Measurements from ENCODE around the gene FAM163B.
"Not testable (repeated sequence)": the region's sequence is repeated elsewhere in the genome, so short reads cannot be mapped to it uniquely, and the experiment has no call there.

FAM163B gene

DNA sequence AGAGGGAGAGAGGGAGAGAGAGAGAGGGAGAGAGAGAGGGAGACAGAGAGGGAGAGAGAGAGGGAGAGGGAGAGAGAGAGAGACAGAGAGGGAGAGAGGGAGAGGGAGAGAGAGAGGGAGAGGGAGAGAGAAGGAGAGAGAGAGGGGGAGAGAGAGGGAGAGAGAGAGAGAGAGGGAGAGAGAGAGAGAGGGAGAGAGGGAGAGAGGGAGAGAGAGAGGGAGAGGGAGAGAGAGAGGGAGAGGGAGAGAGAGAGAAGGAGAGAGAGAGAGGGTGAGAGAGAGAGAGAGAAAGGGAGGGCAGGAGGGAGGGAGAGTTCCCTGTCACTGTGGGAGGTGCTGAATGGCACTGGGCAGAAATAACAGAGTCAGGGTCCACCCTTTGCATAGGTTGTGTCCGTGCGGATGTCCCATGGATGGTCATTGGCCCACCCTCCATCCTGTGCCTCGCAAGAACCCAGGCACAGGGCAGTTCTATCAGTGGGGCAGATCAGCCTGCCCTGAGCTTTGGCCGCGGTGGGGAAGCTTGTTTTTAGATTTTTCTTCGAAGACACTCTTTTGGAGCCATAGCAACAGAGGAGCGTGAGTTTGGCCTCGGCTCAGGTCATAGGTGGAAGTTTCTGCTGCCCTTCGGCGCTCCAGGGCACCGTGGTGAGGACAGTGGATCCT is 44.6 kb downstream of the FAM163B start:
- no peak for DNase-seq

DNA sequence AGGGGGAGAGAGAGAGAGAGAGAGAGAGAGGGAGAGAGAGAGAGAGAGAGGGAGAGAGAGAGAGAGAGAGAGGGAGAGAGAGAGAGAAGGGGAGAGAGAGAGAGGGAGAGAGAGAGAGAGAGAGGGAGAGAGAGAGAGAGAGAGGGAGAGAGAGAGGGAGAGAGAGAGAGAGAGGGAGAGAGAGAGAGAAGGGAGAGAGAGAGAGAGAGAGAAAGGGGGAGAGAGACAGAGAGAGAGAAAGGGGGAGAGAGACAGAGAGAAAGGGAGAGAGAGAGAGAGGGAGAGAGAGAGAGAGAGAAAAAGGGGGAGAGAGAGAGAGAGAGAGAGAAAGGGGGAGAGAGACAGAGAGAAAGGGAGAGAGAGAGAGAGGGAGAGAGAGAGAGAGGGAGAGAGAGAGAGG is 45.4 kb downstream of the FAM163B start:
- DNase-seq, result not testable (repeated sequence)

DNA sequence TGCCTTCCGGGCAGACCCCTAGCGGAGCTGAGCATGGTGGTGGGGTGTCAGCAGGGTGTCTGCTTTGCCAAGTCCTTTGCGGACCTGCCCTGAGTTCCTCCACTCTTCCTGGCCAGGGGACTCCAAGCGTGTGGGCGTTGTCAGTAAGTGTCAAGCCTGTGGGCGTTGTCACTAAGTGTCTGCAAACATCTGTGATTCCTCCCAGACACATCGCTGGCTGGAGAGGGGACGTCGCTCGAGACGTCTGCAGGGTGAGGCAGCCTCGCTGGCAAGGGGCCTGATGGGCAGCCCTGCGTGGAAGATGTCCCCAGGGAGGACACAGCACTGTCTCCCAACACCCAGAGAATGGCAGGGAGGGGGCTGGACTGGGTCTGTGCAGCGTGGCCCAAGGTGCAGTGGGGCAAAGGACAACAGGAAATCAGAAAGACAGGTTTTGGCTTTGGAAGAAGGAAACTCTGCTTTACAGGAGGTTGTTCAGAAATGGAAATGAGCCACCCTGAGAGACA is 45.8 kb downstream of the FAM163B start:
- peak; percentile 85 for DNase-seq

- no peak for DNase-seq
Observed at GRCh38 chr9:133562611-133563290, 46.4 kb downstream of the FAM163B start.

GRCh38 chr9:133561976-133562554 is 47.1 kb downstream of the FAM163B start:
- no peak for DNase-seq

DNA sequence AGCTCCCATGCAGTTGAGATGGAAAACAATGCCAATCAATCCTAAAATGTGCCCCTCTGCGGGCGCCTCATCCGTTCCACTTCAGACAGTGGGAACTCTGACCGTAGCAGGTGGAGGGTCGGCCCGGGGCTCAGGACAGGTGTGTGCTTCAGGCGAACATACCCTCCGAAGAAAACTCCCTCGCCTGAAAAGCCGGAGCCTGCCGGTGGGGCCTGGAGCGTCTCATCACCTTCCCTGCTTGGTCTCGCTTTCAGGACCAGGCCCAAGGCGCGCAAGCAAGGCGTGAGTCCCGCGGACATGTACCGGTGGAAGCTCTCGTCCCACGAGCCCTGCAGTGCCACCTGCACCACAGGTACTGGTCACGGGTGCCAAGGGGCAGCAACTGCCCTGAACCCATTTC is 48.2 kb downstream of the FAM163B start:
- no peak for DNase-seq

GRCh38 chr9:133560311-133560710 is 48.9 kb downstream of the FAM163B start:
- DNase-seq, result no peak

- DNase-seq, result peak; percentile 97
Observed at GRCh38 chr9:133558191-133559126, 50.7 kb downstream of the FAM163B start.

- DNase-seq, result no peak
Observed at GRCh38 chr9:133557581-133557980, 51.6 kb downstream of the FAM163B start.

GRCh38 chr9:133556354-133556753 is 52.8 kb downstream of the FAM163B start:
- DNase-seq, result no peak

GRCh38 chr9:133554729-133555128 is 54.5 kb downstream of the FAM163B start:
- DNase-seq, result no peak

DNA sequence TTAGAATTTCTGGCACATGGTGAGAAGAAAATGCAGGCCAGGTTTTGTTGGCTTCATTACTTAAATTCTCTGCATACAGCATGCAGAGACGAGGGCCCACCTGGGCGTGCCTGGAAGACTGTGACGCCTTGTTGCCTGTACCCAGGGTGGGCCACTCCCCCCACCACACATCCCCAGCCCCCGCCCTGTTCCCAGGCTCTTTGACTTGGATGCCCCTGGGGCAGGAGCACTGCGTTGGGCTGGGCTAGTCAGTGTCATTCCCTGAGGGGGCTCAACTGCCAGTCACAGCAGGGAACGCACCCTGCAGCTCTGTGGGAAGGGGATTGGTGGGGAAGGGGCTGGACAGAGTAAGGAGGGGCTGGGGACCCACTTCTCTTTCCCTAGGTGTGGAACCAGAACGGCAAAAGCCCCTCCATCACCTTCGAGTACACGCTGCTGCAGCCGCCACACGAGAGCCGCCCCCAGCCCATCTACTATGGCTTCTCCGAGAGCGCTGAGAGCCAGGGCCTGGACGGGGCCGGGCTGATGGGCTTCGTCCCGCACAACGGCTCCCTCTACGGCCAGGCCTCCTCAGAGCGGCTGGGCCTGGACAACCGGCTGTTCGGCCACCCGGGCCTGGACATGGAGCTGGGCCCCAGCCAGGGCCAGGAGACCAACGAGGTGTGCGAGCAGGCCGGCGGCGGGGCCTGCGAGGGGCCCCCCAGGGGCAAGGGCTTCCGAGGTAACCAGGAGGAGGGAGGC is 55.0 kb downstream of the FAM163B start:
- DNase-seq, result peak; percentile 64

DNA sequence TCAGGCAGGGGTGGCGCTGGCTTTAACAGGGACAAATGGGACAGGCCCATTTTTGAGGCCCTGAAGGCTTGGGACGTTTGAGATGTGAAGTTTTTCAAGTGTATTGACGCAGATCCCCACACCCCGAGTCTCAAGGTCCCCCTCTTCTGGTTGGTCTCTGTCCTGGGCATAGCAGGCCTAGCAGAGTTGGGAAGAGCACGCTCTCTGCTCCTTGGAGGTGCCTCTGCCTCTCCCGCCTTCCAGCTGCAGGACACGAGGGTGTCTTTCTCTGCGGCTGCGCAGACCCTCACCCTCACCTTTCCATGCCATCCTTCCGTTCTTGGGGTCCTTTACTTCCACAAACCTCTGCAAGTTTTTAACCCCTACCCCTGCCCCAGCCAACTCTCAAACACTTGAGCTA is 56.1 kb downstream of the FAM163B start:
- no peak for DNase-seq

GRCh38 chr9:133552236-133552635 is 57.0 kb downstream of the FAM163B start:
- no peak for DNase-seq

DNA sequence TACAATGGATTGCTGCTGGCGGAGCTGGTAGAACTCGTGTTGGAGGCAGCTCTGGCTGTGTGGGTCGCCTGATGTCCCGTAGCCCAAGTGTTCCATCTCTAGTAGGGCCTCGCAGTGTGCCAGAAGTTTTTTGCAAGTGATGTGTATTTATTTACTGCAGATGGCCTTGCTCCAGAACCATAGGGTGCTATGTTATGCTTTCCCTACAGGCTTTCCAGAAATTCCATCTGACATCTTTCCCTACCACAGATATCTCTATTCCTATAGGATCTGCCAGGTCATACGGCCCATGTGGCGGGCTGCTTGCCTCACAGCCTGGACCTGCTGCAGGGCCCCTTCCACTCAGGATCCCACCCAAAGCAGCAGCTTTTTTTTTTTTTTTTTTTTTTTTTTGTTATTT is 57.7 kb downstream of the FAM163B start:
- DNase-seq, result no peak

DNA sequence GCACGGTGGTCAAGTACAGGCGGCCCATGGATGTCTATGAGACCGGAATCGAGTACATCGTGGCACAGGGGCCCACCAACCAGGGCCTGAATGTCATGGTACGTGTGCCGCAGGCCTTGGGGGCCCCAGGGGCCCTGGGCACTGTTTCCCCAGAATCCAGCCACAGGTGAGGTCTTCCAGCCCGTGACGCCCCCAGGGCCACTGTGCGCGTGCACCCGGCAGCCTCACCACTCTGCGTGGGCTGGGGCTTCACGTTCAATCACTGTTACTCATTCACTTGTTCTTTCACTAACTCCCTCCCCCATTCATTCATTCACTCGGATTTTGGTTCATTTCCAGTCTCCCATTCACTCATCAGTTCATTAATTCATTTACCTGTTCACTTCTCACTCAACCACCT is 62.1 kb downstream of the FAM163B start:
- DNase-seq, result no peak

GRCh38 chr9:133546287-133546680 is 62.9 kb downstream of the FAM163B start:
- DNase-seq, result no peak

DNA sequence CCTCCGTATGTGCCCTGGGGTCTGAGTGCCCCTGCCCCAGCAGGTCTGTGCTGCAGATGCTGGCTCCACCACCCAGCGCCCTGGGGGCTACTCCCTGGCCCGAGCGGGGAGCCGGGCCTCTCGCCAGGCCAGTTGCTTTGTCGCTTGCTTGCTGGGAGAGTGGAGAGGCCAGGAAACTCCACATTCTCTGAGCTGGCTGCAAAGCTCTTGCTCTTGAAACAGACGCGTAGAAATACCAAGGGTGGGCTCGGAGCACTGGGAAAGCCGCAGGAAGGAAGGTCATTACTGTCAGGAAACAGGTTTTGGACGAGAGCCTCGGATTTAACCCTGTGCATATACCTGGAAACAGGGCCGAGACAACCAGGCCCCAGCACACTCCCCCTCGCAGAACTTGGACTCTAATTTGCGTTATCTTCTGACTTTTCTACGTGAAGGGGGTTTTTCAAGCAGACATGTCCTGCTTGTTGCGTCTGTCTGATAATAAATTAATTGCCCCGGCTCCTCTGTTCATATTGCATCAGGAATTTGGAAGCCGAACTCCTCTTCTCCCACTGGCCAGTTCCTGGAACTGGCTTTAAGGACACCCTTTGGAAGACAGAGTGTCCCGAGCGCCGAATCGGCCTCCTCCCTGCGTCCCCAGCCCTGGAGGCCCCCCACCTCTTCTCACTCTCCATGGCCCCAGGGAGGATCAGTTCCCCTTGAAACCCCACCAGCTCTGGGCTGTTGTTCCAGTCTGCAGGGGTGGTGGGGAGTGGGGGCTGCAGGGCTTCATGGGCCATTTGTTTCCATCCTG is 63.5 kb downstream of the FAM163B start:
- peak; percentile 76 for DNase-seq

DNA sequence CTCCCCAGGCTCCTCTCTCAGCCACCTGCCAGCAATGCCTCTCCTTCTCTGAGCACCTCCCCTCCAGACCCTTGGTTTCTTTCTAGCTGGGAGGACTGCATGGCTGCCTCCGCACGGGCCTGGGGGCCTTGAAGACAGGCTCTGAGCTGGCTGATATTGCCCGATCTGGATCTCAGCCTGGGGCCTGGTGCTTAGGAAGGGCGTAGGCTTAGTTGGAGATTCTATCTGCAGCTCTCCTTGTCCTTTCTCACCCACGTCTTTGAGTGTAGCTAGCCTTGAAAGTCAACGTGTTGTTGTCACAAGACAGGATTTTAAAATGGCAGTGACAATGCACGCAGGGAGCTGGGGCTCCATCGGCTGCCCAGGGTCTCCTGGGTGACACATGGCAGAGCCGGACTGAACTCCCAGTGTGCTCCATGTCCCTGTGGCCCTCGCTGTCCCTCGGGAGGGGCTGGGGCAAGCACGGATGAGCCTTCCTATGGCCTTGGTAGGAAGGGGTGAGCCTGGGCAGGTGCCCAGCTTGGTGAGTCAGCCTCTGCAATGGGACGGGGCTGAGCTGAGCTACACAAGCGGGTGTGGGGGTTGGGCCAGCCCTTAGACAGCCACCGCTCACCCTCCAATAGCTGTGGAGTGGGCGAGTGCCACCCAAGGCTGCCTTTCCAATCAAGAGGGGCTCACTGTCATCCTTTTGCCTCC is 65.3 kb downstream of the FAM163B start:
- DNase-seq, result no peak

- DNase-seq, result no peak
Observed at GRCh38 chr9:133542002-133542401, 67.2 kb downstream of the FAM163B start.

DNA sequence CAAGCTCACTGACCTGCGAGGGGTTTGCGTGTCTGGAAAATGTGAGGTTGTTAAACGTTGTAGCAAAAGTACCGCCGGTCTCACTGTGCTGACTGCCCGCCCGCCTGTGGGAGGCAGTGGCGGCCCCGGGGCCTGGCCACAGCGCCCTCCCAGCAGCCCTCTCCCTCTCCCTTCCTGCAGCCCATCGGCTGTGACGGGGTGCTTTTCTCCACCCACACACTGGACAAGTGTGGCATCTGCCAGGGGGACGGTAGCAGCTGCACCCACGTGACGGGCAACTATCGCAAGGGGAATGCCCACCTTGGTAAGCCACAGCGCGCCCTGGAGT is 68.5 kb downstream of the FAM163B start:
- no peak for DNase-seq

Measured in islet precursor cell (in vitro differentiated cells).